ENCODE measurements around the gene ABCF2. TPM values are rescaled to one million over a fixed set of nuclear protein-coding genes. Genes with fewer than 3 reads are reported as not detected.

Gene ABCF2
- total and polyA plus RNA-seq, 2 of the 4 experiments (the other 2 are of a cell fraction): 46.2 to 103 TPM

- in situ Hi-C loops (cut with MboI; ENCODE audit: low sequenced_read_pairs) (no loop called here), intact Hi-C loops (cut with micrococcal nuclease) (no loop called here), dilution Hi-C loops (cut with HindIII; ENCODE audit: low sequenced_read_pairs, unreplicated experiment) (no loop called here)
- no peak overlapping the region for H3K23ac ChIP-seq (ENCODE audit: low read depth, low read length)
- no peak overlapping the region for H4K91ac ChIP-seq (ENCODE audit: insufficient read depth, low read depth, low read length)
- no peak for DNase-seq
- H2BK120ac ChIP-seq (ENCODE audit: low read depth, low read length): no peak overlapping the region
- no peak overlapping the region for H3K4me3 ChIP-seq (ENCODE audit: insufficient read depth, low read depth, low read length)
- no peak overlapping the region for H3K9ac ChIP-seq (ENCODE audit: low read depth, low read length)
- H2BK15ac ChIP-seq (ENCODE audit: low read depth, low read length): no peak overlapping the region
- no peak overlapping the region for H3K4ac ChIP-seq (ENCODE audit: low read depth, low read length)
- peaks cover 15% of the 10 kb centered on the region for H3K27me3 ChIP-seq (ENCODE audit: control insufficient read depth, insufficient read depth, low read length)
- peaks cover 15% of the 10 kb centered on the region for H3K4me1 ChIP-seq (ENCODE audit: control insufficient read depth, insufficient read depth, low read length)
- no peak overlapping the region for H2BK5ac ChIP-seq (ENCODE audit: low read depth, low read length, poor library complexity, severe bottlenecking)
- H3K4me2 ChIP-seq (ENCODE audit: low read depth, low read length): no peak overlapping the region
- H4K8ac ChIP-seq (ENCODE audit: low read depth in 2 of 2, low read length in 2 of 2): no peak overlapping the region
- H2AK5ac ChIP-seq (ENCODE audit: low read depth, low read length): no peak overlapping the region
- H3K56ac ChIP-seq (ENCODE audit: extremely low read depth, insufficient read depth, low read length): no peak overlapping the region
- TF ChIP-seq RCOR1 (IDR thresholded peaks at IDR 0.05; ENCODE audit: insufficient replicate concordance, low read length) (no peak), FOS (IDR thresholded peaks at IDR 0.05; ENCODE audit: low read depth, low read length) (no peak), BHLHE40 (IDR thresholded peaks at IDR 0.05; ENCODE audit: low read depth, low read length) (no peak), SMC3 (IDR thresholded peaks at IDR 0.05; ENCODE audit: low read depth, low read length) (no peak), MXI1 (IDR thresholded peaks at IDR 0.05; ENCODE audit: borderline replicate concordance, low read depth, low read length) (no peak), CTCF (conservative IDR thresholded peaks at IDR 0.05; ENCODE audit: low read depth, low read length) (no peak), POLR2A (IDR thresholded peaks at IDR 0.05; ENCODE audit: low read depth, low read length) (no peak), RAD21 (IDR thresholded peaks at IDR 0.05; ENCODE audit: low read length) (no peak), RFX5 (IDR thresholded peaks at IDR 0.05; ENCODE audit: low read depth, low read length) (no peak), MAZ (IDR thresholded peaks at IDR 0.05; ENCODE audit: borderline replicate concordance, low read depth, low read length) (no peak), NFE2L2 (IDR thresholded peaks at IDR 0.05; ENCODE audit: low read depth, low read length) (no peak), MAFK (IDR thresholded peaks at IDR 0.05; ENCODE audit: low read depth, low read length) (no peak), CEBPB (IDR thresholded peaks at IDR 0.05; ENCODE audit: low read depth, low read length) (no peak)
- TF ChIP-seq, protein P1, sequence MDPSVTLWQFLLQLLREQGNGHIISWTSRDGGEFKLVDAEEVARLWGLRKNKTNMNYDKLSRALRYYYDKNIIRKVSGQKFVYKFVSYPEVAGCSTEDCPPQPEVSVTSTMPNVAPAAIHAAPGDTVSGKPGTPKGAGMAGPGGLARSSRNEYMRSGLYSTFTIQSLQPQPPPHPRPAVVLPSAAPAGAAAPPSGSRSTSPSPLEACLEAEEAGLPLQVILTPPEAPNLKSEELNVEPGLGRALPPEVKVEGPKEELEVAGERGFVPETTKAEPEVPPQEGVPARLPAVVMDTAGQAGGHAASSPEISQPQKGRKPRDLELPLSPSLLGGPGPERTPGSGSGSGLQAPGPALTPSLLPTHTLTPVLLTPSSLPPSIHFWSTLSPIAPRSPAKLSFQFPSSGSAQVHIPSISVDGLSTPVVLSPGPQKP (IDR thresholded peaks at IDR 0.05; ENCODE audit: borderline replicate concordance, low read depth, low read length): no peak
- TF ChIP-seq, protein P2, sequence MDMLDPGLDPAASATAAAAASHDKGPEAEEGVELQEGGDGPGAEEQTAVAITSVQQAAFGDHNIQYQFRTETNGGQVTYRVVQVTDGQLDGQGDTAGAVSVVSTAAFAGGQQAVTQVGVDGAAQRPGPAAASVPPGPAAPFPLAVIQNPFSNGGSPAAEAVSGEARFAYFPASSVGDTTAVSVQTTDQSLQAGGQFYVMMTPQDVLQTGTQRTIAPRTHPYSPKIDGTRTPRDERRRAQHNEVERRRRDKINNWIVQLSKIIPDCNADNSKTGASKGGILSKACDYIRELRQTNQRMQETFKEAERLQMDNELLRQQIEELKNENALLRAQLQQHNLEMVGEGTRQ (IDR thresholded peaks at IDR 0.05; ENCODE audit: low read depth, low read length): no peak
- no TSS peak for BruUV-seq (replicated peaks)
- ChIA-PET CTCF (no interaction called here), POLR2A (ENCODE audit: unreplicated experiment) (no interaction called here)
- H3K79me1 ChIP-seq (ENCODE audit: low read depth in 1 of 2, low read length in 2 of 2): peaks cover 4 to 21% of the 10 kb centered on the region in 2 experiments; a peak in 2 of 4 replicates
- no peaks in the 10 kb centered on the region for H4K20me1 ChIP-seq (ENCODE audit: insufficient read depth, low read length)
- H3K18ac ChIP-seq (ENCODE audit: low read depth, low read length): no peak overlapping the region
- no peak overlapping the region for H3K14ac ChIP-seq (replicated peaks; ENCODE audit: low read depth, low read length)
- H3K27ac ChIP-seq (ENCODE audit: insufficient read depth, low read length): no peak overlapping the region
- H2AK9ac ChIP-seq (replicated peaks; ENCODE audit: low read depth, low read length, poor library complexity): no peak overlapping the region
- peak overlapping the region; percentile 23 for H2AFZ ChIP-seq (replicated peaks; ENCODE audit: low read length, poor library complexity)
- peaks cover 5% of the 10 kb centered on the region; the same call in 1 of the 2 replicates for H3K9me1 ChIP-seq (ENCODE audit: insufficient read depth, low read length)
- H3K36me3 ChIP-seq (ENCODE audit: control insufficient read depth, insufficient read depth, low read length): no peaks in the 10 kb centered on the region
- no peak for ATAC-seq (ENCODE audit: low read depth)
- no peaks in the 10 kb centered on the region for H3K9me3 ChIP-seq (ENCODE audit: control insufficient read depth, insufficient read depth, low read length)
- H4K5ac ChIP-seq (ENCODE audit: low read depth, low read length): no peak overlapping the region
- 74% methylated on average over 7 of the region's 7 CpGs; no CpG with 5 or more reads in 1 of the 2 experiments for WGBS, 2 experiments (ENCODE audit: extremely low coverage in 2 of 2, insufficient read length in 1 of 2)
- no peak overlapping the region for H2BK20ac ChIP-seq (ENCODE audit: low read depth, low read length)
Observed at GRCh38 chr7:151255390-151255789, 28.4 kb upstream of the ABCF2 start.

Data from IMR-90 (cell line).